ENCODE data around the gene ORC3. TPM values are rescaled to one million over a fixed set of nuclear protein-coding genes. Genes with fewer than 3 reads are reported as not detected.

Gene ORC3
- total RNA-seq (10 to 100 TPM; 31.1 to 33.5 TPM), polyA plus RNA-seq (34.1 TPM)

DNA sequence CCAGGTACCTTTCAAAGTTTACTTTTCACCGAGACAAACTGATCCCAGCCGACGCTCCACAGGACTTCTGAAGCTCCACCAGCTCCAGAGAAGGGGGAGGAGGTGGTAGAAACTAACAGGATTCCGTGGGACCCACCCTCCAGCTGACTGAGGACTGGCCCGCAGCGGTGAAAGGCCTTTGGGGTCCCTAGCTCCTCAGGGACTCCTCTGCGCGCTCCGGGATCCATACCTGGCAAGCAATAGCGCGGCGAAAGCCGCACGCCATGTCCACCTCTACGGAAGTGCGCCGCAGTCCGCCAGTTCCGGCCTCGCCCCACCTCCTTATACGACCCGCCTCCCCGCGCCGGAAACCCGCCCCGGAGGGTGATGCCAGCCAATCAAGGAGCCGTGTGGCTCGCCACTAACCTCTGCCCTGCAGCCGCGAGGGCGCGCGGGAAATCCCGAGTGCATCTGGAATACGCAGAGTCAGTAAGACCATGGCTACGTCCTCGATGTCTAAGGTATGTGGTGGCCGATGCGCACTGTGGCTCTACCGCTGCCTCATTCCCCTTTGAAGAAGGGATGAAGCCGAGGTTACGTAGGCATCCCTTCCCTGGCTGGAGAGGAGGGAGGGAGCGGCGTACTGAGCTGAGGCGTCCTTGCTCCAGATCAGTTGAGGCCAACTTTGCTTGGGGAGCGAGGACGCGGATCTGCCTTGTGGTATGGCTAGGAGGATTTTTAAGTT is at the start of gene ORC3, which contains the start of gene RARS2:
TSS of gene ORC3 (plus strand) at position 443 of the 724 bp plus-strand sequence. CDS start at position 477, 34 bp downstream.
TSS of gene RARS2 (minus strand) at position 295 of the 724 bp plus-strand sequence. CDS start at position 265, 30 bp downstream.
- CTCF ChIA-PET: interaction anchor here (0.8 kb wide), 1 partner anchor 114 kb away, joined by 3 read pairs; no protein-coding TSS in a partner anchor
- no peaks in the 10 kb centered on the region for H3K27me3 Mint-ChIP-seq
- peaks cover 58 to 82% (median 77%) of the 10 kb centered on the region in 3 donors for H3K4me1 Mint-ChIP-seq

DNA sequence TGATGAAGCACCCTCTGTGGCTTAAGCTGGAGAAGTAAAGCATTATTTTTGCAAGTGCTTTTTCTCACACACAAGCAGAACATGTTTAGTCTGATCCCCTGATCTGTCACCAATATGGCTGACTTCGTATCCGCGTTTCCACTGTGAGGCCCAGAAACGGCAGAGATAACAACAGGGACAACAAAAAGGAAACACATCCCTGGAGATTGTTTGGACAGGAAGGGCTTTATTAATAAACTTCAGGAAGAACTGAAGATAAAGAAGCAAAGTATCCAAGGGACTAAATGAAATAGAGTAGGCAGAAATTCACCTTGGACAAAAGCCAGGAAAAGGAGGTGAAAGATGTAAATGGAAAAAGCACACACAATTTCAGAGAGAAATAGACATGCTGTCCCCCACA is 49.4 kb upstream of the ORC3 start:
- peaks cover 29 to 71% (median 33%) of the 10 kb centered on the region in 3 donors for H3K36me3 Mint-ChIP-seq
- no peak overlapping the region for H3K4me3 Mint-ChIP-seq
- Histone ChIP-seq H3K27me3 (ENCODE audit: insufficient read depth, low read length, poor library complexity, severe bottlenecking) (no peaks in the 10 kb centered on the region), H3K36me3 (ENCODE audit: insufficient read depth, low read length) (peaks cover 14% of the 10 kb centered on the region), H3K9me3 (ENCODE audit: low read length) (no peaks in the 10 kb centered on the region), H3K4me1 (ENCODE audit: insufficient read depth, low read length) (no peaks in the 10 kb centered on the region), H3K27ac (ENCODE audit: low read depth, low read length) (no peak overlapping the region), H3K4me3 (ENCODE audit: low read length) (no peak overlapping the region)
- H3K27me3 Mint-ChIP-seq: no peaks in the 10 kb centered on the region
- peak overlapping the region in 1 of 8 donors; percentile 58 for H3K27ac Mint-ChIP-seq
- ChIA-PET CTCF (no interaction called here), POLR2A (interaction anchor here (0.6 kb wide), 1 partner anchor 32 kb away, joined by 3 read pairs; no protein-coding TSS in a partner anchor)
- DNase-seq: no peak
- peaks cover 2 to 7% (median 3%) of the 10 kb centered on the region in 3 donors for H3K4me1 Mint-ChIP-seq
- peaks cover 2 to 11% (median 5%) of the 10 kb centered on the region in 5 donors for H3K9me3 Mint-ChIP-seq

More for the DNA sequence above, at the start of gene ORC3, which contains the start of gene RARS2:
- no peaks in the 10 kb centered on the region for H3K9me3 ChIP-seq (ENCODE audit: low read length)
- peak within 1 kb of the TSS; percentile 98 for H3K4me3 ChIP-seq (ENCODE audit: low read length)
- no peaks in the 10 kb centered on the region for H3K36me3 ChIP-seq (ENCODE audit: insufficient read depth, low read length)
- H3K9me3 Mint-ChIP-seq: no peaks in the 10 kb centered on the region
- peak within 1 kb of the TSS; percentile 80 to 99 (median 94) for H3K27ac Mint-ChIP-seq
- POLR2A ChIA-PET: interaction anchor here (0.5 to 3.1 kb wide), 6 partner anchors 77 to 174 kb away, joined by 3 to 21 read pairs (median 3); partner anchors contain the start of gene AKIRIN2
- H3K27ac ChIP-seq (ENCODE audit: low read depth, low read length): peak within 1 kb of the TSS; percentile 90
- DNase-seq: peak; percentile 90 to 95 (median 93)
- H3K4me1 ChIP-seq (ENCODE audit: insufficient read depth, low read length): peaks cover 40% of the 10 kb centered on the region
- no peaks in the 10 kb centered on the region for H3K27me3 ChIP-seq (ENCODE audit: insufficient read depth, low read length, poor library complexity, severe bottlenecking)
- H3K4me3 Mint-ChIP-seq: peak within 1 kb of the TSS; percentile 87 to 98 (median 92)
- H3K36me3 Mint-ChIP-seq: peaks cover 0 to 38% (median 4%) of the 10 kb centered on the region in 3 donors

DNA sequence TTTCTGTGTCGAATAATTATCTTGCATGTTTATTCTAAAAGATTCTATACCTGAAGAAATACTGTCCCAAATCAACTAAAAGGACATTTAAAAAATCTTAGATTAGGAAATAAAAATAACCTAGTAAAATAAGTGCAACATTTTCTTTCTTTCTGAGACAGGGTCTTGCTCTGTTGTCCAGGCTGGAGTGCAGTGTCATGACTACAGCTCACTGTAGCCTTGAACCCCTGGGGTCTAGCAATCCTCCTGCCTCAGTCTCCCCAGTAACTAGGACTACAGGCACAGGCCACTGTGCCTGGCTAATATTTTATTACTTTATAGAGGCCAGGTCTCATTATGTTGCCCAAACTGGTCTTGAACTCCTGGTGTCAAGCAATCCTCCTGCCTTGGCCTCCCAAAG is 48.9 kb upstream of the ORC3 start:
- H3K9me3 ChIP-seq (ENCODE audit: low read length): no peaks in the 10 kb centered on the region
- no peak overlapping the region for H3K4me3 ChIP-seq (ENCODE audit: low read length)
- Mint-ChIP-seq H3K9me3 (peaks cover 2 to 11% (median 5%) of the 10 kb centered on the region in 5 donors), H3K36me3 (peaks cover 32 to 76% (median 34%) of the 10 kb centered on the region in 3 donors), H3K27me3 (no peaks in the 10 kb centered on the region), H3K4me3 (no peak overlapping the region), H3K4me1 (peaks cover 2 to 7% (median 3%) of the 10 kb centered on the region in 3 donors), H3K27ac (no peak overlapping the region)
- H3K27me3 ChIP-seq (ENCODE audit: insufficient read depth, low read length, poor library complexity, severe bottlenecking): no peaks in the 10 kb centered on the region
- DNase-seq: no peak
- no peaks in the 10 kb centered on the region for H3K4me1 ChIP-seq (ENCODE audit: insufficient read depth, low read length)
- no peak overlapping the region for H3K27ac ChIP-seq (ENCODE audit: low read depth, low read length)
- peaks cover 14% of the 10 kb centered on the region for H3K36me3 ChIP-seq (ENCODE audit: insufficient read depth, low read length)
- ChIA-PET CTCF (no interaction called here), POLR2A (interaction anchor here (0.6 kb wide), 1 partner anchor 33 kb away, joined by 3 read pairs; no protein-coding TSS in a partner anchor)

DNA sequence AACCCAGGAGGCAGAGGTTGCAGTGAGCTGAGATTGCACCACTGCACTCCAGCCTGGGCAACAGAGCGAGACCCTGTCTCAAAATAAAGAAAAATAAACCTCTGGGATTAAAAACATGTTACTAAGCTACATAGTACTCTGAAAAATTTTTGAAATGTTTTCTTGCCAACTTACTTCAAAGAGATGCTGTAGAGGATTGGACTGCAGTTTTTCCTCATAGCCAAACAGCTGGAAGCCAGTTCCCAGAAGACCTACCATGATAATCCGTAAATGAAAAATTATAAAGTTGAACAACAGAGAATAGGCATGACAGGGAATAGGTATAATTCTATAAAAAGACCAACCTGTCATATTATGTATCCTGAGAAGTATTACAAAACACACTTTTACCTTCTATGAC is 48.2 kb upstream of the ORC3 start:
- Mint-ChIP-seq H3K4me3 (no peak overlapping the region), H3K36me3 (peaks cover 34 to 80% (median 36%) of the 10 kb centered on the region in 3 donors), H3K27me3 (no peaks in the 10 kb centered on the region), H3K9me3 (peaks cover 2 to 11% (median 5%) of the 10 kb centered on the region in 5 donors), H3K4me1 (peaks cover 2 to 7% (median 3%) of the 10 kb centered on the region in 3 donors), H3K27ac (peak overlapping the region in 1 of 8 donors; percentile 33)
- Histone ChIP-seq H3K27me3 (ENCODE audit: insufficient read depth, low read length, poor library complexity, severe bottlenecking) (no peaks in the 10 kb centered on the region), H3K27ac (ENCODE audit: low read depth, low read length) (no peak overlapping the region), H3K4me3 (ENCODE audit: low read length) (no peak overlapping the region), H3K36me3 (ENCODE audit: insufficient read depth, low read length) (peaks cover 14% of the 10 kb centered on the region), H3K4me1 (ENCODE audit: insufficient read depth, low read length) (no peaks in the 10 kb centered on the region), H3K9me3 (ENCODE audit: low read length) (no peaks in the 10 kb centered on the region)
- no peak for DNase-seq
- ChIA-PET CTCF (no interaction called here), POLR2A (interaction anchor here (0.6 kb wide), 1 partner anchor 34 kb away, joined by 3 read pairs; no protein-coding TSS in a partner anchor)

DNA sequence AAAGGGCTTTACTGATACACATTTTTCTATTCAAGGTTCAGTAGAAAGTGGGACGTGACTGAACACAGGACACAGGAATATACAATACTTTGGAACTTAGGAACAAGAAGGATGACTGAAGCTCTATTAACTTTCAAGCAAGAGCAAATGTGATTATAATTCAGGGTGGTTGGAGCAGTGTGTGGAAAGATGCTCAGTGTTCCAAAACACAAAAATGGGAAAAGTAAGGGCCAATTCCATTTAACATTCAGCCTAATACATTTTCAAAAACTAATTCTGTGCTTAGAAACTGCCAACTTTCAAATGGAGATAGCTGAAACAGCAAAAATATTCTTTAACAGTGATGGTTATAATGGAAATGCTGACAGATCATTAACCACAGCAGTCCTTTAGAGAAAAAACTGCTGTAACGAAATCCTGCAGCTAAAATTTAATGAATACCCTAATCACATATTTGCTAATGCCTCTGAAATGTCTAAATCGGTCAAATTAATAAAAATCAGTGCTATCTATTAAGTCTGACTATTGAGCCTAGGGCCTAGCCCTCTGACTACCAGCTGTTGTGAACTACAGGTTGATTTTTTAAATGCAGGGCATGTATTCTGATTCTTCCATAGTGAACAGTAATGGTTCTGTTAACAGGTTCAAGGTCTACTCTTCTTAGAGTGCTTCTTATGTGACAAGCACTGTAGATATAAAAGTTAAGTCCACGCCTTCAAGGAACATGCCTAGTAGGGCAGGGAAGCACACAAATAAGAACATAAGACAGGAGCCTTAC is 46.0 kb upstream of the ORC3 start:
- no peak overlapping the region for H3K4me3 Mint-ChIP-seq
- peaks cover 2 to 11% (median 5%) of the 10 kb centered on the region in 5 donors for H3K9me3 Mint-ChIP-seq
- no peaks in the 10 kb centered on the region for H3K27me3 Mint-ChIP-seq
- Histone ChIP-seq H3K36me3 (ENCODE audit: insufficient read depth, low read length) (peaks cover 14% of the 10 kb centered on the region), H3K9me3 (ENCODE audit: low read length) (no peaks in the 10 kb centered on the region), H3K27me3 (ENCODE audit: insufficient read depth, low read length, poor library complexity, severe bottlenecking) (no peaks in the 10 kb centered on the region), H3K4me3 (ENCODE audit: low read length) (no peak overlapping the region), H3K27ac (ENCODE audit: low read depth, low read length) (no peak overlapping the region), H3K4me1 (ENCODE audit: insufficient read depth, low read length) (no peaks in the 10 kb centered on the region)
- DNase-seq: no peak
- peaks cover 36 to 82% (median 37%) of the 10 kb centered on the region in 3 donors for H3K36me3 Mint-ChIP-seq
- POLR2A ChIA-PET: no interaction called here
- H3K27ac Mint-ChIP-seq: peak overlapping the region in 2 of 8 donors; percentile 5 to 50
- peaks cover 0 to 3% (median 0%) of the 10 kb centered on the region in 3 donors for H3K4me1 Mint-ChIP-seq
- CTCF ChIA-PET: no interaction called here

DNA sequence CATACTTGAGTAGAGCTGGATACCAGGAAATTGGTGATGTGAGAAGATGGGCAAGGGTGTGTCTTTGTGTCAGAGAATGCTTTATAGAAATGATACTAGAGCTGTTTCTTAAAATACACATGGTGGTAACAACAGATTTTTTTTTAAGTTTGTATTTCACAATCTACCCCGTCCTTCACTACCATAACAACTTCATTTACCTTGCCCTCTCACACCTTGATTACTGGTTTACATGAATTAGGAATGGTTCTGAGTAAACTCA is 45.5 kb upstream of the ORC3 start:
- H3K36me3 ChIP-seq (ENCODE audit: insufficient read depth, low read length): peaks cover 14% of the 10 kb centered on the region
- H3K4me1 Mint-ChIP-seq: peaks cover 0 to 3% (median under 1%) of the 10 kb centered on the region in 3 donors
- H3K27me3 ChIP-seq (ENCODE audit: insufficient read depth, low read length, poor library complexity, severe bottlenecking): no peaks in the 10 kb centered on the region
- H3K27ac ChIP-seq (ENCODE audit: low read depth, low read length): no peak overlapping the region
- POLR2A ChIA-PET: no interaction called here
- H3K27ac Mint-ChIP-seq: peak overlapping the region in 1 of 8 donors; percentile 50
- H3K4me1 ChIP-seq (ENCODE audit: insufficient read depth, low read length): no peaks in the 10 kb centered on the region
- H3K27me3 Mint-ChIP-seq: no peaks in the 10 kb centered on the region
- no peak overlapping the region for H3K4me3 Mint-ChIP-seq
- H3K36me3 Mint-ChIP-seq: peaks cover 33 to 78% (median 33%) of the 10 kb centered on the region in 3 donors
- CTCF ChIA-PET: no interaction called here
- H3K9me3 ChIP-seq (ENCODE audit: low read length): no peaks in the 10 kb centered on the region
- H3K9me3 Mint-ChIP-seq: peaks cover under 1 to 9% (median 5%) of the 10 kb centered on the region in 5 donors
- H3K4me3 ChIP-seq (ENCODE audit: low read length): no peak overlapping the region
- no peak for DNase-seq

DNA sequence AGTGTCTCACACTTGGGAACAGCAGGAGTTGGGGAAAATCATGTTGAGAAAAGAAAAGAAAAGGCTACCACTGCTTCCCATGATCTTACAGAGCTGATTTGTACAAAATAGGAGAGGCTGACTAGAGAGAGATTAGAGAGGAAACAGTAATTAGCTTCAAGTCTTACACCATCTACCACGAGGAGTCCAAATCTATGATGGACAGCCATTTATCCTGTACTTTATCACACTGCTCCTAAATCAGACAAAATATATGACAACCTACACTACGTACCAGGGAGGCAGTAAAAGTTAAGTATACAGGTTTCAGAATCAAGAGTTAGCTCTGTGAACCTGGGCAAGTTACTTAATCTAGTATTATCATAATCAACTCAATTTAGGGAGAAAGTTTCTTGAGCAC is 38.1 kb upstream of the ORC3 start:
- POLR2A ChIA-PET: no interaction called here
- DNase-seq: no peak
- Histone ChIP-seq H3K27ac (ENCODE audit: low read depth, low read length) (no peak overlapping the region), H3K4me3 (ENCODE audit: low read length) (no peak overlapping the region), H3K36me3 (ENCODE audit: insufficient read depth, low read length) (no peaks in the 10 kb centered on the region), H3K27me3 (ENCODE audit: insufficient read depth, low read length, poor library complexity, severe bottlenecking) (no peaks in the 10 kb centered on the region), H3K9me3 (ENCODE audit: low read length) (no peaks in the 10 kb centered on the region), H3K4me1 (ENCODE audit: insufficient read depth, low read length) (no peaks in the 10 kb centered on the region)
- Mint-ChIP-seq H3K36me3 (peaks cover 9 to 69% (median 28%) of the 10 kb centered on the region in 3 donors), H3K9me3 (no peaks in the 10 kb centered on the region), H3K4me1 (peaks cover 10 to 18% (median 10%) of the 10 kb centered on the region in 3 donors), H3K27ac (peak overlapping the region in 3 of 8 donors; percentile 4 to 48 (median 39)), H3K4me3 (no peak overlapping the region), H3K27me3 (no peaks in the 10 kb centered on the region)
- CTCF ChIA-PET: interaction anchor here (1.6 kb wide), 1 partner anchor 37 kb away, joined by 3 read pairs; no protein-coding TSS in a partner anchor

Data from CD8-positive, alpha-beta memory T cell (primary cell).